NCI-H146 (cell line): ENCODE data around the gene KREMEN2.
"Not testable (repeated sequence)": the region's sequence is repeated elsewhere in the genome, so short reads cannot be mapped to it uniquely, and the experiment has no call there.

Experiments
- DNase-seq: peaks from one replicate; lab custom pipeline; 2025; lab: John Stamatoyannopoulos, UW

KREMEN2 gene

DNA sequence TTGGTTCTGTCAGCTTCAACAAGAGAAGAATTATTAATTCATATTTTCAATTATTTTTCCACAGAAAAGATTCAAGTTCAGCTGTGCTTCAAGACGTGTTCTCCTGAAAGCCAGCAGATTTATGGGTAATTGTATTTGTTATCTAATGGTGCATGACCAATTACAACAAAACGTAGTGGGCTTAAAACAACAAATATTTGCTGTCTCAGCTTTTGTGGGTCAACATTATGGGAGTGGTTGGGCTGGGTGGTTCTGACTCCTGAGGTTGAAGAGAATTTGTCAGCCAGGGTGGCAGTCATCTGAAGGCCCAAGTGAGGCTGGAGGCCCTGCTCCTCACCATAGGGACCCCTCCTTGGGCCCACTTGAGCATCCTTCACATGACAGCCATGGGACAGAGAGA is 24.1 kb upstream of the KREMEN2 start:
- DNase-seq: no peak

DNA sequence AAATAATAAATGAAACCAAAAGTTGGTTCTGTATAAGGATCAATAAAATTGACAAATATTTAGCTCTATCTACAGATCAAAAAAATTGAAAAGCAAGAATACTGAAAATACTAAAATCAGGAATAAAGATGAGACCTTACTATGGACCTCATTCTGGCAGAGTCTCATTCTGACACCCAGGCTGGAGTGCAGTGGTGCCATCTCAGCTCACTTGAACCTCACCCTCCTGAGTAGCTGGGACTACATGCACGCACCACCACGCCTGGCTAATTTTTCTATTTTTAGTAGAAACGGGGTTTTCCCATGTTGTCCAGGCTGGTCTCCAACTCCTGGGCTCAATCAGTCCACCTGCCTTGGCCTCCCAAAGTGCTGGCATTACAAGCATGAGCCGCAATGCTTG is 22.0 kb upstream of the KREMEN2 start:
- DNase-seq: no peak

DNA sequence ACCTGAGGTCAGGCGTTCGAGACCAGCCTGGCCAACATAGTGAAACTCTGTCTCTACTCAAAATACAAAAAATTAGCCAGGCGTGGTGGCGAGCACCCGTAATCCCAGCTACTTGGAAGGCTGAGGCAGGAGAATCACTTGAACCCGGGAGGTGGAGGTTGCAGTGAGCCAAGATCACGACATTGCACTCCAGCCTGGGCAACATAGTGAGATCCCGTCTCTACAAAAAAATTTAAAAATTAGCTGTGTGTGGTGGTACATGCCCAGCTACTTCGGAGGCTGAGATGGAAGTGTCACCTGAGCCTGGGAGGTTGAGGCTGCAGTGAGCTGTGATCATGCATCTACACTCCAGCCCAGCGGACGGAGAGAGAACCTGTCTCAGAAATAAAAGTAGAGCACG is 20.4 kb upstream of the KREMEN2 start:
- DNase-seq: not testable (repeated sequence)

DNA sequence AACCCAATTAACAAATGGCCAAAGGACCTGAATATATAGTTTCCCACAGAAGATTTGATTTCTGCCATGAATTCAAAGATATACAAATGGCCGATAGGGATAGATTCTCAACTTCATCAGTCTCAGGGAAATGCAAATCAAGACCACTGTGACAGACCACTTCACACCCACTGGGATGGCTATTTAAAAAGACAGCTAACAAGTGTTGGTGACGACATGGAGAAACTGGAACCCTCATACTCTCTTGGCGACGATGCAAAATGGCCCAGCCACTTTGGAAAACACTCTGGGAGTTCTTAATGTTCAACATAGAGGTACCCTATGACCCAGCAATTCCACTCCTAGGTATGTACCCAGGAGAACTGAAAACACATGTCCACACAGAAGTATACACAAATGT is 17.4 kb upstream of the KREMEN2 start:
- DNase-seq: no peak

DNA sequence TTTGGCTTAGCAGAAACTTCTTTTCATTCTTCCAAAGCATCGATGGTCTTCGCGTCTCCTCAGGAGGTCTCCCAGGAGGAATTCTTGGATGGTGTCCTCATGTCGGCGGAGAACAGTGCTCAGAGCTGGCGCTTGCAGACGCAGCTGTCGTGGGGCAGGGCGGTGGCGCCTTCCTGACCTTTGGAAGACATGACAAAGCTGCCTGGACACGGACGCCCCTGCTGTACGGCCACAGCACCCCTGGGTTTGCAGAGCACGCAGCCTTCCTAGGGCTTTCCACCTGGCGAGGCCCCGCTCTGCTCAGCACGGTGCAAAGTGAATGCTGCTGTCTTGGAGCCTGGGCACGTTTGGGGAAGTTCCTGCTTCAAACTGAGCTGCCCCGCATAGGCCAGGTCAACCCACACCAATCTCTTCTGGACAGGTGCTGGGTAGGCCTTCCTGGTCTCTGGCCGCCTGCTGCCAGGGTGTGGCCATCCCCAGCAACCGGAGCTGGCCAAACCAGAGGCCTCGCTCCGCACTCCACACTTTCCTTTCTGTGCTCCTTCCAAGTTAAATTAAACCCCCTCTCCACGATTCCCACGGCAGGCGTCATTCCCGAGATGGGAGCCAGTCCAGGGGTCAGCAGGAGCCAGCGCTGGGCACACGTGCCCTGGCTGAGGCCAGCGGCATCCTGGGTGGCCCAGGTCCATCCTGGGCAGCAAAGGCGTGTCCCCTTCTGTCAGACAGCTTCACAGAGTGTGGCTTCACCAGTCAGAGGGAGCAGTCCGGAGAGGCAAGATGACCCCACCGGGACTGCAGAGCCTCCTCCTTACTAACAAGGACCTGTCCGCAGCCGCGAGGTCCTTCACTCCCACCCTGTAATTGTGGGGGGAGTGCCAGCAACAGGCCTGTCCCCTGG is 15.0 kb upstream of the KREMEN2 start:
- DNase-seq: no peak

DNA sequence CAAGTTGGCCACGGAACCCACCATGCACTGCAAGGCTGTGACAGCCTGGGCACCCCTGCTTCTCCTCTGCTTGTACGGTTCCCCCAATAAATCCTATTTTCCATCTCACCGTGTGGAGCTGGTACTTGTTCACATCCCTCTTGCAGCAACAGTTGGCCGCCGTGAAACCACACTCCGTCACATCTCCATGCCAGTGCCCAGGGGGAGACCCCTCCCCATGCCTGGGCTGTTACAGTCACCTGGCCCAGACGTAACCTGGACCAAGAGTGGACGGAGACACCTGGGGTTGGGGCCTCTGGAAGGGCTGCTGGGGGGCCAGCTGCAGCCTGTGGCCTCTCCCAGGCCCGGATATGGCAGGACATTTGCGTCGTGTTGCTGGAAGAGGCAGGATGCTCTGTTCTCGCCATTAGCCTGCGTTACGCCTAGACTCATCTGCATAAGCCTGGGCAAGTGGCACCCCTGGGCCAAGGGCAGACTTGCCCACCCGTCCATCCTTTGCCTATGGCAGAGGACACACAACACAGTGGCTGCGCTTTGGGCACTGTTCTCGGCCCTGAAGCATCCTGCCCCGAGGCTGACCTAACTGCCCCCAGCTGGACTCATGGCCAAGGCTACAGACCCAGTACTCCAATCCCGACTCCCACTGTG is 14.2 kb upstream of the KREMEN2 start:
- DNase-seq: no peak

DNA sequence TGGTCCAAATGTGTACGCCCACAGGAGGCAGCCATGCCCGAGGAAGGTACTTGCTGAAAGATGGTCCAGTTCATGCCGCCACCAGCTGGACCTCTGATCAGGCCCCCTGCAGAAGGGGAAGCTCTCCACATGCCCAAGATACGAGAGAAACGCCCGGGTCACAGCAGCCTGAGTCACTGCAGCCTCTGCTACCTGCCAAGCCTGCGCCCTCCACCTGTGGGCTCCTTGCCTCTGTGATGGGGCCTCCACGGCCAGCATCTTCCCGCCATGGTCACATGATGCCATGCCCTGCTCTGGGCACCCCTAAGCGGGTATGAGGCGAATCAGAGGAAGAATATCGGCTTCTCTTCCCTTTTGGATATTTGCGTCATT is 13.7 kb upstream of the KREMEN2 start:
- no peak for DNase-seq

DNA sequence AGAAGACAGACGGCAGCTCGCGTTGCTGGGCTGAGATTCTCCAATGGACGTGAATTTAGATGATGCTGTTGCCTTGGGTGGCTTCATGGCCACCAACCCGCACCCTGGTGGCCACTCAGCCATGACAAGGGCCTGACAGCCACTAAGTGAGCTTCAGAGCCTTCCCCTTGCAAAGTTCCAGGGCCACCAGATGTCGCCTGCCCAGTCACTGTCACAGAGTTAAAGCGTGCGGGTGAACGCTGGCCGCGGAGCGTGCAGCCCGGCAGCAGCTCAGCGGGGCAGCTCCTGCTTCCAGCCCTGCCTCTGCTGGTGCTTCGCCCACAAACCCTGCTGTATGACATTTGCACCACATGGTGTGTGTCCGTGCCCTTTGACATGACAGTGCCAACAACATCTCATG is 13.3 kb upstream of the KREMEN2 start:
- DNase-seq: no peak

DNA sequence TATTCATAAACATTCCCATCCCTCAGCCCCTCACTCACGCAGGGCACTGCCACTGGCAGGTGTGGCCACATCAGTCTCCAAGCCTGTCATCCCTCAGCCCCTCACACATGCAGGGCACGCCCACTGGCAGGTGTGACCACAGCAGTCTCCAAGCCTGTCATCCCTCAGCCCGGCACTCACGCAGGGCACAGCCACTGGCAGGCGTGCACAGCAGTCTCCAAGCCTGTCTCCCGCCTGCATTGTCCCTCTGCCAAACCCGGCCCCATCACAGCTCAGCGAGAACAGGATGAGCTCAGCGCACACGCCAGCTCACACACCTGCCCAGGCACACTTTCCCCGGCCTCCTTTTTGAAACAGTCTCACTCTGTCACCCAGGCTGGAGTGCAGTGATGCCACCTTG is 11.4 kb upstream of the KREMEN2 start:
- peak; percentile 82 for DNase-seq

DNA sequence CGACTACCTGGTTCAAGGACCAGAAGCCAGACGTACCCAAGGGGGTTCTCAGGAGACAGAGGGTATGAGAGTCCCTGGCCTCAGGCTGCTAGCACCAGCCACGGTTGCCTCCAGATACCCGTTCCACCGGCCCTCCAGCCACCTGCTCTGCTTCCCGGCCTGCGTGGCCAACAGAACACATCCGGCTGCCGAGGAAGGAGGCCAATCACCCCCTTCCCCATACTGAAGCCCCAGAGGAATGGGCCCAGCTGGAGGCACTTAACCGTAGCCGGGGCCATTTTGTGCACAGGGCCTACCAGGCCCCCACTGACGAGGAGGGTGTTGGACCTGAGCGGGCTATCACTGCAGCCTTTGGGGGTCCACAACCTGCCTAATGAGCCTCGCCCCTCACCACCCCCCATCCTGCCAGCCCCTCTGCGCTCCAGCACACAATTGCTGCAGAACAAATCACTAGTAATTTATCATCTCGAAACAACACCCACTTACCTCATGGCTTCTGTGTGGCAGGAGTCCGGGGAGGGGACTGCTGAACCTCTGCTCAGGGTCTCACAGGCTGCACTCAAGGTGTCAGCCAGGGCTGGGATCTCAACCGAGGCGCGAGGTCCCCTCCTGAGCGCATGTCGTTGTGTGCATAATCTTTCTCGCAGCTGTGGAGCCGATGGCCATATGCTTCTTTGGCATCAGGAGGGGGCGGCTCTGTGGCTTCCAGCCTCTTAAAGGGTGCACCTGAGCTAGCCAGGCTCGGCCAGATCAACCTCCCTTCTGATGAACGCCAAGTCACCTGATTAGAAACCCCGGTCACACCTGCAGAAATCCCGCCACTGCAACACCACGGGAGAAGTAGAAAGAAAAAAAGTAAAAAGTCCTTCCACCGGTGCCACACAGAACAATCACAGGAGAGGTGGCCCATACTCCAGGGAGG is 10.1 kb upstream of the KREMEN2 start:
- DNase-seq: peak; percentile 50

DNA sequence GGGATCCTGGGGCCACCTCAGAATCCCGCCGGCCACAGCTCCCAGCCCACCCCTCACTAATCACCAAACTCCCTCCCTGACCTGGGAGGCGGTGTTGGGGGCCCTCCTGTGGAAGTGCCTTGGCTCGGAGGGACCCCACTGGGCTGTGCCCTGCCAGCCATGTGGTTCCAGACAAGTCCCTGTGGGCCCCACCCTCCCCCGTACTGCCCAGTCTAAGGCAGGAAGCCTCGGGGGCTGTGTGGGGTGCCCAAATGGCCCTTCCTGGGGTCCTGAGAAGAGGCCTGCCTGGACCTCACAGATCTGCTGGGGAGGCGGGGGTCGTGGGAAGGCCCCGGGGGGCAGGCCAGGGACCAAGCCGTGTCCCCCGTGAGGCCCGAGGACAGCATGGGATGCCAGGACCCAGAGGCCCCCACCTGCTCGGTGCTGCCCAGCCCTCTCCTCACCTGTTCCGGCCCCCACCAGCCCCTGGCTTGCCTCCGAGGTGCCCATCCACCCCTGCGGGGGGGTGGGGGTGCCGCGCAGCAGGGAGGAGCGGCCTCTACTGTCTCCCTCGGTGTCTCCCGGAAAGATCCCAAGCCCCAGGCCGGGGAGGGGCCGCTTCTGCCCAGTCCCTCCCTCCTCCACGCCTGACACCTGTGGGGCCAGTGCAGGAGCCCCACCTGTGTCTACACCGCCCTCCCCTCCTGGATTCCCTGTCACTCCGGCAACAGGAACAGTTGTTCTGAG is 9.3 kb upstream of the KREMEN2 start:
- DNase-seq: peak; percentile 78

DNA sequence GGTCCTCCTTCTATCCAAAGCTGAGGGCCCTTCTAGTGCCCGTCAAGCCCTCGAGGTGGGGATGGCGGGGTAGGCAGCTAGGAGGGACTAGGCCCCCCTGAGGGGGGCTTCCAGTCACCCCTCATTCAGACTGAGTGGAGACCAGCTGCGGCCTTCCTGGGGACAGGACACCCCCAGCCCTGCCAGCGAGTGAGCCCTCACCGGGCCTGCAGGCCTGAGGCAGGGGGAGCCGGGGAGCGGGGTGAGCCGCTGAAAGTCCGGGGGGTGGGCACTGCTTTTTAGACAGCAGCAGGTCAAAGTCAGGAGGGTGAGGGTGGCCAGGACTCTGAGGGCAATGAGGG is 8.7 kb upstream of the KREMEN2 start:
- no peak for DNase-seq

DNA sequence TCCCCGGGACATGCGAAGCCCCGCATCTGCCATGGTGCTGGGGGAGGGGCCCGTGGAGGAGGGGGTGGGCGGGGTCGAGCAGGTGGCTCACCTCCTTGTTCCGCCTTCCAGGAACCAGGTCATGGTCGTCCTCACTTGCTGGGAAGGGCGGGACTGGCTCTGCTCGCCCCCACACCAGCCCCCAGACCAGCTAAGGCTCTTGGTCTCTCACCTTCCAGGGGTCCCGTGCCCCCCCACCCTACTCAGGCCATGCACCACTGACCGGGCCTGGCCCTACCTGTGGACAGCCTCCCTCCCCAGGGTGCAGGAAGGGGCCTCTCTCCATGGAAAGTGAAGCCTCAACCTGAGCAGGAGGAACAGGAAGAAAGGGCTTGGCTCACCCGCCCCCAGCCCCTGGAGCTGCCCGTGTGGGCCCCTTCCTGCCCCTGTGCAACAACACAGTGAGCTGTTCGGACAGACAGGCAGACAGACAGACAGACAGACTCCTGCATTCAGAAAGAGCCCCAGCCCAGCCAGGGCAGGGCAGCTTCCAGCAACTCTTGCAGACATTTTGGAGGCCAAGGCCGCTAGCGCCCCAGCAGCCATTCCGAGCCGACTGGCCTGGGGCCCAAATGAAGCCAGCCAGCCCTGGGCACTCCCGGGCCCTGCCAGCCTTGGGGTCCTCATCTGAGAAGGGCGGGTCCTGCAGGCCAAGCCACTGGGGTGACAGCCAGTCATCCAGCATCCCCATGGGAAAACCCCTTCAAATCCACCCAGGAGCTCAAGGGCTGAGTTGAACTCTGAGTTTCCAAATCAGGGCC is 8.1 kb upstream of the KREMEN2 start:
- DNase-seq: no peak

DNA sequence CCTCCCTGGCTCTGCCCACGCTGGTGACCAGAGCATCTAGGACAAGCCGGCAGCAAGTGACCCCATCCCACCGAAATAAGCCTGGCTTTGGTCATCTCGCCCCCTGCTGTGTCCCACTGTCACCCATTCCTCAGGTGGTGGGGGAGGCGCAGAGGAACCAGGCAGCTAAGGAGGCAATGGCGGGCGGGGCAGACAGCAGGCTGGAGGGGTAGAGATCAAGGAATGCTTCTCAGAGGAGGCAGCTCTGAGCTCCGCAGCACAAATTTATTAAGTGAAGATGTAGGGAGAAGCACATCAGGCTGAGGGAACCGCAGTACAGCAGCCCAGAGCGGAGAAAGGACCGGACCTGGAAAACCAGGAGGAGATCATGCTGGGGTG is 7.5 kb upstream of the KREMEN2 start:
- DNase-seq: no peak

DNA sequence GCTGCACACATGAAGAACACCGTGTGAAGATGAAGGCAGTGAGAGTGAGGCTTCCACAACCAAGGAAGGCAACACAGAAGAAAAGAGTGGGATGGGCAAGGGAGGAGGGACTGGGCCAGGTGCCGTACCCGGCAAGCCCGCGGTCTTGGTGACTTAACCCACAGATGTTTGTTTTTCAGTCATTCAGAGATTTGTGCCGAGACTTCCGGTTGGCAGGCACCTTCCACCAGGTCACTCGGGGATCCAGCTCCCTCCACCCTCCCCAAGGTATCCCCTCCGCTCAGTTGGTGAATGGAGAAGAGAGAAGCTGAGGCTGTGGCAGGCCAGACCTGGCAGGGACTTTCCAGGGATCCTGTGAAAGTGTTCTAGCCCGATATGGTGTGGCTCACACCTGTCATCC is 4.9 kb upstream of the KREMEN2 start:
- no peak for DNase-seq

DNA sequence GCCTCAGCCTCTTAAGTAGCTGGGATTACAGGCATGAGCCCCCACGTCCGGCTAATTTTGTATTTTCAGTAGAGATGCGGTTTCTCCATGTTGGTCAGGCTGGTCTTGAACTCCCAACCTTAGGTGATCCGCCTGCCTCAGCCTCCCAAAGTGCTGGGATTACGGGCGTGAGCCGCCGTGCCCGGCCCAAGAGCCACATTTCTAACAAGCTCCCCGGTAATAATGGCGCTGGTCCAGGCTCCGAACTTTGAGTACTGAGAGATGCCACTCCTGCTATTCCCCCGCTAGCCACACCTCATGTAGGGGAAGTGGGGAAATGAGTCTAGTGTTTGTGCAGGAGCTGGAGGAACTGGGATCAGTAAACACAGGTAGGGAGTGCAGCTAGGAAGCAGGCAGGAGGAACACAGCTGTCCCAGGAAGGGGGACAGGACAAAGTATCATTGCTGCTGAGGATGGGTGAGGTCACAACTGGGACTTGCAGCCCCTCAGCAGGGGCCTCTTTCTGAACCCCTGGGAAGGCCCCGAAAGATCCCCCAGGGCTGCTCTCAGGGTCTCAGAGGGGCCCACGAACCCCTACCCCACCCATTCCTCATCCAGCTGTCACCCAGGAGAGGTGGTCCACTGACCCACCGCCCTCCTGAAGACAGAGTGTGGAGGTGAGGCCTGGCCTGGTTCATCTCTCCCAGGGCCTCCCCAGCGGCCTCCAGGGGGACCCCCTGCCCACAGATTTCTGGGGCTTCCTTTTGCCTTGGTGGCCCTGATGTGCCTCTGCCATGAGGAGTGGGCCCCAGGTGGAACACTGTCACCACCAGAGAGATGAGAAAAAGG is 3.7 kb upstream of the KREMEN2 start:
- no peak for DNase-seq

DNA sequence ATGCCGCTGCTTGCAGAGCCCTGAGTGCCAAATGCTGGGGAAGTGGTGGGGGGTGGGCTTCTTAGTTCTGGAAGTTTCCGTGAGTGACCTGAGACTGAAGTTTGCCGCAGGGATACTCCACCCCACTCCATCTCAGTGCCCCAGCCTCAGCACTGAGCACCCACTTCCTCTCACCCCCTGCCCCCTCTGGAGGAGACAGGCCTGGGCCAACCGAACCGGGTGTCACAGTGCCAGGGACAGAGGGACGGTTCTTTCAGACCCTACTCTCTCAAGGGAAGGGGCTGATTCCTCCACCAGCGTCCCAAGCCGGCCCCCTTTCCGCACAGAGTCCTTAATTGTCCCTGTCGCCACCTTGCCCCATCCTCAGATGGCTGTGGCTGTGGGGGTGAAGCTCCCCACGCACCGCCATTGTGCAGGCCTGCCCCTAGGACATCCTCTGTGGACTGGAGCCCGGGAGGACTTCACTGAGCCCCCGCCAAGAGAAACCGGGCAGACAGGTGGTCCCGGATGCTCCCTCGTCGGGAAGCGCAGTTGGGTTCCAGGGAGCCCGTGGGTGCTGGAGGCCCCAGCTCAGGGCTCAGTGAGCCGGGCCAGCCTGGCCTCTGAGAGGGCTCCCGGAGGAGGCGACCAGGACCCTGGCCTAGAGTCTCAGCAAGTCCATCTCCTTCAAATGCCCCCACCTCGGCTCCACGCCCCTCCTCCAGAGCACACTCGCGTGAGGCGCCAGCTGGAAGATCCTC is 1.6 kb upstream of the KREMEN2 start:
- no peak for DNase-seq

DNA sequence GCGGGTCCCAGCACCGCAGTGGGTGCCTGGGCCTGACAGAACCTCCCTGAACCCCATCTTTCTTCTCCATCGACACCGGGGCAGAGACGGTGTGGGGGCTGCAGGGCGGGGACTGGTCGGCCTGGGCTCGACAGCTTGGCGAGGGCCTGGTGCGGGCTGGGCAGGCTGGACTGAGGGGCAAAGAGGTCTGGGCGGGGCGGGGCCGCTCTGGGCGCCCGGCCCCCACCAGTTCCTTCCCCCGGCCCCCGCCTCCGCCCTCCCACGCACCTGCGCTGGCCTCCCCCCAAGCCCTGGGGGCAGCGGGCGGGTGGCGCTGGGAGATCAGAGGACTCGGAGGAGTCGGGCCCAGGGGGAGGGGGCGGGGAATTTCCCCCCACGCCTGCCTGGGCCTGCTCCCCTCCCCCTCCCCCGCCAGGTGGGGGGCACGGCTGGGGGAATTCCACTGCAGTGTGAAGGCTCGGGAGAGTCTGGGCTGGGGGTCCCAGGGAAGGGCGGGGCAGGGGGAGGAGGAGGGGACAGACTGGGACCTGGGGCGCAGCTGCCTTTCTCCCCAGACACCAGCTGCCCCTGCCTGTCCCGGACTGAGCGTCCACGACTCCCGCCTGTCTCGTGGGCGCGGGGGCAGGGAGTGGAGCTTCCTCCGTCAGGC is 877 bp upstream of the KREMEN2 start:
- peak; percentile 69 for DNase-seq
